Fibroblast of lung (primary cell): ENCODE data around the gene NODAL. TPM values are rescaled to one million over a fixed set of nuclear protein-coding genes. Genes with fewer than 3 reads are reported as not detected.

Experiments
- DNase-seq, 2 donors: peaks; one replicate each; pipeline versions ENCODE4 v3.0.0 to v3.0.0-alpha.2; 2010; ENCODE audit warnings: low read depth in 2 of 2
- H2AFZ ChIP-seq: 2 replicates; pipeline ENCODE4 v1.5.1; 2012; ENCODE audit warnings: low read length, control low read depth, inconsistent platforms
- H3K27ac ChIP-seq: 2 replicates; pipeline ENCODE4 v1.5.1; 2011; ENCODE audit warnings: low read length, control low read depth; ENCODE audit not compliant: insufficient read depth
- H3K27me3 ChIP-seq: 2 replicates; pipeline ENCODE4 v1.5.1; 2011; ENCODE audit warnings: mild to moderate bottlenecking, low read length; ENCODE audit not compliant: control insufficient read depth, insufficient read depth
- H3K36me3 ChIP-seq: 2 replicates; pipeline ENCODE4 v1.5.1; 2011; ENCODE audit warnings: low read length; ENCODE audit not compliant: control insufficient read depth, insufficient read depth
- H3K4me1 ChIP-seq: 2 replicates; pipeline ENCODE4 v1.5.1; 2011; ENCODE audit warnings: low read length; ENCODE audit not compliant: control insufficient read depth, insufficient read depth; ENCODE audit errors: extremely low read depth
- H3K4me2 ChIP-seq: 2 replicates; pipeline ENCODE4 v1.5.1; 2011; ENCODE audit warnings: low read length, control low read depth; ENCODE audit not compliant: insufficient read depth; ENCODE audit errors: extremely low read depth
- H3K4me3 ChIP-seq, 4 experiments: fragments of 200-600 bp in 1 of 4; sonication (generic) in 1 of 4; replicated peaks in 1 of 4; 2 replicates each; pipeline ENCODE4 v1.5.1; 2011 to 2016; ENCODE audit warnings: low read length in 4 of 4, low read depth in 3 of 4, mild to moderate bottlenecking in 3 of 4, control low read depth in 2 of 4, inconsistent platforms in 1 of 4, mixed read lengths in 1 of 4; ENCODE audit not compliant: insufficient read depth in 1 of 4; ENCODE audit errors: control extremely low read depth in 1 of 4
- H3K79me2 ChIP-seq: 2 replicates; pipeline ENCODE4 v1.5.1; 2012; ENCODE audit warnings: mild to moderate bottlenecking, low read length, inconsistent platforms; ENCODE audit not compliant: control insufficient read depth, insufficient read depth
- H3K9ac ChIP-seq: 2 replicates; pipeline ENCODE4 v1.5.1; 2011; ENCODE audit warnings: mild to moderate bottlenecking, low read length, control low read depth; ENCODE audit not compliant: insufficient read depth
- H3K9me3 ChIP-seq: 2 replicates; pipeline ENCODE4 v1.5.1; 2012; ENCODE audit warnings: low read depth, low read length; ENCODE audit not compliant: control insufficient read depth, insufficient read depth
- H4K20me1 ChIP-seq: 2 replicates; pipeline ENCODE4 v1.5.1; 2011; ENCODE audit warnings: low read length; ENCODE audit not compliant: control insufficient read depth, insufficient read depth; ENCODE audit errors: extremely low read depth
- EZH2 ChIP-seq: IDR thresholded peaks from 2 replicates; pipeline ENCODE4 v1.5.1; 2012; ENCODE audit warnings: low read length, control low read depth, mild to moderate bottlenecking; ENCODE audit errors: missing control alignments
- polyA plus RNA-seq, 2 donors: library from polyadenylated mRNA; depleted of rRNA in 1 of 2; stranded (reverse) in 1 of 2; unstranded in 1 of 2; fragments of >200 nt; gene quantifications; 2 replicates each; pipeline ENCODE4 v1.2.1, GENCODE V29; 2011 to 2012; ENCODE audit warnings: missing spikeins in 1 of 2
- total RNA-seq: library from RNA; depleted of rRNA; stranded (reverse); fragments of >200 nt; gene quantifications from 2 replicates; pipeline ENCODE4 v1.2.1, GENCODE V29; 2014
- TF ChIP-seq, protein P1 (sequence below), 2 donors: IDR thresholded peaks in 1 of 2; conservative IDR thresholded peaks in 1 of 2; 1 replicate in 1 of 2; 2 replicates in 1 of 2; pipeline ENCODE4 v1.5.1; 2011 to 2012; ENCODE audit warnings: low read length in 2 of 2, control low read depth in 1 of 2, inconsistent platforms in 1 of 2, low read depth in 1 of 2, mild to moderate bottlenecking in 1 of 2

The NODAL gene
- total and polyA plus RNA-seq, 2 donors (not counting 1 experiment from before 2014, with no cell fraction given) = not detected

GRCh38 chr10:70412356-70412755 lies 29.1 kb downstream of the NODAL start:
- Histone ChIP-seq H3K9ac (no peak overlapping the region), H3K27ac (no peak overlapping the region), H3K4me1 (no peaks in the 10 kb centered on the region), H3K27me3 (no peaks in the 10 kb centered on the region), H2AFZ (no peak overlapping the region), H3K79me2 (peaks cover 64% of the 10 kb centered on the region), H4K20me1 (no peaks in the 10 kb centered on the region), H3K9me3 (no peaks in the 10 kb centered on the region), H3K36me3 (no peaks in the 10 kb centered on the region), H3K4me3 (no peak overlapping the region), H3K4me2 (no peak overlapping the region)
- DNase-seq = no peak
- TF ChIP-seq EZH2 = no peak
- TF ChIP-seq, protein P1, sequence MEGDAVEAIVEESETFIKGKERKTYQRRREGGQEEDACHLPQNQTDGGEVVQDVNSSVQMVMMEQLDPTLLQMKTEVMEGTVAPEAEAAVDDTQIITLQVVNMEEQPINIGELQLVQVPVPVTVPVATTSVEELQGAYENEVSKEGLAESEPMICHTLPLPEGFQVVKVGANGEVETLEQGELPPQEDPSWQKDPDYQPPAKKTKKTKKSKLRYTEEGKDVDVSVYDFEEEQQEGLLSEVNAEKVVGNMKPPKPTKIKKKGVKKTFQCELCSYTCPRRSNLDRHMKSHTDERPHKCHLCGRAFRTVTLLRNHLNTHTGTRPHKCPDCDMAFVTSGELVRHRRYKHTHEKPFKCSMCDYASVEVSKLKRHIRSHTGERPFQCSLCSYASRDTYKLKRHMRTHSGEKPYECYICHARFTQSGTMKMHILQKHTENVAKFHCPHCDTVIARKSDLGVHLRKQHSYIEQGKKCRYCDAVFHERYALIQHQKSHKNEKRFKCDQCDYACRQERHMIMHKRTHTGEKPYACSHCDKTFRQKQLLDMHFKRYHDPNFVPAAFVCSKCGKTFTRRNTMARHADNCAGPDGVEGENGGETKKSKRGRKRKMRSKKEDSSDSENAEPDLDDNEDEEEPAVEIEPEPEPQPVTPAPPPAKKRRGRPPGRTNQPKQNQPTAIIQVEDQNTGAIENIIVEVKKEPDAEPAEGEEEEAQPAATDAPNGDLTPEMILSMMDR (conservative IDR thresholded peaks at IDR 0.05 in 1 of 2, IDR thresholded peaks at IDR 0.05 in 1 of 2; ENCODE audit: low read depth in 1 of 2, low read length in 2 of 2) = no peak

GRCh38 chr10:70410608-70411007 lies 30.9 kb downstream of the NODAL start:
- Histone ChIP-seq H3K4me3 (no peak overlapping the region), H3K4me1 (no peaks in the 10 kb centered on the region), H4K20me1 (no peaks in the 10 kb centered on the region), H3K79me2 (peaks cover 69% of the 10 kb centered on the region), H3K9ac (no peak overlapping the region), H3K27me3 (no peaks in the 10 kb centered on the region), H3K4me2 (no peak overlapping the region), H3K9me3 (no peaks in the 10 kb centered on the region), H3K27ac (no peak overlapping the region), H2AFZ (no peak overlapping the region), H3K36me3 (no peaks in the 10 kb centered on the region)
- DNase-seq = peak in 1 of 2 donors; percentile 14
- TF ChIP-seq, protein P1 (conservative IDR thresholded peaks at IDR 0.05 in 1 of 2, IDR thresholded peaks at IDR 0.05 in 1 of 2; ENCODE audit: low read depth in 1 of 2, low read length in 2 of 2) = no peak
- no peak for TF ChIP-seq EZH2

GRCh38 chr10:70409772-70410171 lies 31.7 kb downstream of the NODAL start:
- Histone ChIP-seq H3K4me1 (no peaks in the 10 kb centered on the region), H3K27ac (no peak overlapping the region), H3K27me3 (no peaks in the 10 kb centered on the region), H3K4me3 (no peak overlapping the region), H3K9me3 (no peaks in the 10 kb centered on the region), H3K36me3 (no peaks in the 10 kb centered on the region), H4K20me1 (no peaks in the 10 kb centered on the region), H3K9ac (no peak overlapping the region), H2AFZ (no peak overlapping the region), H3K4me2 (no peak overlapping the region), H3K79me2 (peaks cover 70% of the 10 kb centered on the region)
- no peak for TF ChIP-seq EZH2
- TF ChIP-seq, protein P1 (conservative IDR thresholded peaks at IDR 0.05 in 1 of 2, IDR thresholded peaks at IDR 0.05 in 1 of 2; ENCODE audit: low read depth in 1 of 2, low read length in 2 of 2) = no peak
- DNase-seq = no peak
